HepG2 (cell line): ENCODE results near the gene B4GALT5. TPM values are rescaled to one million over a fixed set of nuclear protein-coding genes. Genes with fewer than 3 reads are reported as not detected.

Experiments
- polyA plus RNA-seq, 8 experiments: library from polyadenylated mRNA; depleted of rRNA in 3 of 8; stranded (reverse) in 7 of 8; unstranded in 1 of 8; fragments of >200 nt; fragmentation: Illumina TruSeq in 4 of 8; extraction: Trizol in 4 of 8; gene quantifications; 2 replicates each; pipeline versions ENCODE4 v1.2.1 to v1.2.3, GENCODE V29; 2011 to 2016; ENCODE audit warnings: low read depth in 4 of 8, missing spikeins in 1 of 8, mixed read lengths in 1 of 8; ENCODE audit not compliant: insufficient read depth in 1 of 8
- small RNA-seq, 3 experiments: library from RNA; depleted of rRNA; stranded (forward); fragments of <200 nt; gene quantifications; one replicate each; pipeline ENCODE3, GENCODE V24; 2012; ENCODE audit warnings: low read depth in 2 of 3, low replicate concordance in 1 of 3; ENCODE audit not compliant: insufficient read length in 3 of 3, insufficient read depth in 2 of 3
- total RNA-seq, 5 experiments: library from RNA; depleted of rRNA; stranded (reverse); fragments of >200 nt; fragmentation: Illumina TruSeq; extraction: Trizol; gene quantifications; 2 replicates each; pipeline ENCODE4 v1.2.3, GENCODE V29; 2016; ENCODE audit warnings: low read depth in 1 of 5

The B4GALT5 gene
- total and polyA plus RNA-seq, 2 of the 13 experiments (the other 11 are each of a cell fraction or from before 2014, with no cell fraction given): 27.3 to 30.9 TPM

Small RNAs within 50 kb of the gene (small RNA-seq; reads per million reads assigned to genes)
- 0 reads per million in 3 experiments for gene RN7SL197P
- gene SNRPFP1: 0 reads per million in 3 experiments

Other genes with a start within 250 kb of the B4GALT5 start
- 0.02 TPM in 1 of 2 replicates, not detected in the other for gene KCNB1, start 231.2 kb downstream of the B4GALT5 start, total RNA-seq (2016; rRNA removed; fragmentation: Illumina TruSeq; extraction: Trizol)
- gene KCNB1, start 231.2 kb downstream of the B4GALT5 start, polyA plus RNA-seq (2011; rRNA removed): 0.01 TPM in 1 of 2 replicates, not detected in the other
- gene PTGIS, start 145.7 kb downstream of the B4GALT5 start, total RNA-seq (2016; rRNA removed; fragmentation: Illumina TruSeq; extraction: Trizol): not detected in 2 replicates
- not detected in 2 replicates for gene PTGIS, start 145.7 kb downstream of the B4GALT5 start, polyA plus RNA-seq (2011; rRNA removed)
- 2.6 and 7.4 TPM in 2 replicates for gene SLC9A8, start 99.0 kb upstream of the B4GALT5 start, total RNA-seq (2016; rRNA removed; fragmentation: Illumina TruSeq; extraction: Trizol)
- gene SLC9A8, start 99.0 kb upstream of the B4GALT5 start, polyA plus RNA-seq (2011; rRNA removed): 4.1 and 4.7 TPM in 2 replicates
- 3.2 and 4.3 TPM in 2 replicates for gene SPATA2, start 201.7 kb upstream of the B4GALT5 start, total RNA-seq (2016; rRNA removed; fragmentation: Illumina TruSeq; extraction: Trizol)
- gene SPATA2, start 201.7 kb upstream of the B4GALT5 start, polyA plus RNA-seq (2011; rRNA removed): 8.7 and 9.5 TPM in 2 replicates
- 119 and 137 TPM in 2 replicates for gene RNF114, start 222.5 kb upstream of the B4GALT5 start, total RNA-seq (2016; rRNA removed; fragmentation: Illumina TruSeq; extraction: Trizol)
- gene RNF114, start 222.5 kb upstream of the B4GALT5 start, polyA plus RNA-seq (2011; rRNA removed): 120 and 126 TPM in 2 replicates